ENCODE results near the gene ACOXL. TPM values are rescaled to one million over a fixed set of nuclear protein-coding genes. Genes with fewer than 3 reads are reported as not detected.

Gene ACOXL
- total and polyA plus RNA-seq, 9 of the 15 experiments (the other 6 are each of a cell fraction or from before 2014, with no cell fraction given), result 0.31 to 0.56 TPM; not detected in 7

DNA sequence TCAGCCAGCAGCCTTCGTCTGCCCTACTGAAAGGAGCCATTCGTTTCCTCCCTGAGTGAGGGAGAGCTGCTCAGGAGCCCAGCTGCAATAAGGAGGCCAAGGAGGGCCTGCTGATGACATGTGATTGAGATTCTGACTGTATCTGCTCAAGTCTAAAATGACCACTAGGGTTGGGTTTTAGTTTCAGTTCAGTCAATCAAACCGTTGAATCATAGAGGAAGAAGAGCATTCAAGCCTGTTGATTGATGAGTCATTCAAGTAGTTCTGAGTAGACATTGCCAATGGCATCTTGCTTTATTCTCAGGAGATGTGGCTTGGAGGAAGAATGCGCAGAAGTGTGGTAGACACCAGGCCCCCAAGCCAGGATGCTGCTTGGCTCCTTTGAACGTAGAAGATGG, 368.4 kb downstream of the ACOXL start (continued):
- TF ChIP-seq, protein P1, sequence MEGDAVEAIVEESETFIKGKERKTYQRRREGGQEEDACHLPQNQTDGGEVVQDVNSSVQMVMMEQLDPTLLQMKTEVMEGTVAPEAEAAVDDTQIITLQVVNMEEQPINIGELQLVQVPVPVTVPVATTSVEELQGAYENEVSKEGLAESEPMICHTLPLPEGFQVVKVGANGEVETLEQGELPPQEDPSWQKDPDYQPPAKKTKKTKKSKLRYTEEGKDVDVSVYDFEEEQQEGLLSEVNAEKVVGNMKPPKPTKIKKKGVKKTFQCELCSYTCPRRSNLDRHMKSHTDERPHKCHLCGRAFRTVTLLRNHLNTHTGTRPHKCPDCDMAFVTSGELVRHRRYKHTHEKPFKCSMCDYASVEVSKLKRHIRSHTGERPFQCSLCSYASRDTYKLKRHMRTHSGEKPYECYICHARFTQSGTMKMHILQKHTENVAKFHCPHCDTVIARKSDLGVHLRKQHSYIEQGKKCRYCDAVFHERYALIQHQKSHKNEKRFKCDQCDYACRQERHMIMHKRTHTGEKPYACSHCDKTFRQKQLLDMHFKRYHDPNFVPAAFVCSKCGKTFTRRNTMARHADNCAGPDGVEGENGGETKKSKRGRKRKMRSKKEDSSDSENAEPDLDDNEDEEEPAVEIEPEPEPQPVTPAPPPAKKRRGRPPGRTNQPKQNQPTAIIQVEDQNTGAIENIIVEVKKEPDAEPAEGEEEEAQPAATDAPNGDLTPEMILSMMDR (IDR thresholded peaks at IDR 0.05 in 2 of 3, conservative IDR thresholded peaks at IDR 0.05 in 1 of 3; ENCODE audit: insufficient read depth in 2 of 3, low read depth in 1 of 3, low read length in 3 of 3), result no peak
- TF ChIP-seq NRF1 (conservative IDR thresholded peaks at IDR 0.05 in 1 of 2, IDR thresholded peaks at IDR 0.05 in 1 of 2), result peak in 1 of 2 experiments; percentile 15; a peak in 1 of 4 replicates
- TF ChIP-seq, protein P2, sequence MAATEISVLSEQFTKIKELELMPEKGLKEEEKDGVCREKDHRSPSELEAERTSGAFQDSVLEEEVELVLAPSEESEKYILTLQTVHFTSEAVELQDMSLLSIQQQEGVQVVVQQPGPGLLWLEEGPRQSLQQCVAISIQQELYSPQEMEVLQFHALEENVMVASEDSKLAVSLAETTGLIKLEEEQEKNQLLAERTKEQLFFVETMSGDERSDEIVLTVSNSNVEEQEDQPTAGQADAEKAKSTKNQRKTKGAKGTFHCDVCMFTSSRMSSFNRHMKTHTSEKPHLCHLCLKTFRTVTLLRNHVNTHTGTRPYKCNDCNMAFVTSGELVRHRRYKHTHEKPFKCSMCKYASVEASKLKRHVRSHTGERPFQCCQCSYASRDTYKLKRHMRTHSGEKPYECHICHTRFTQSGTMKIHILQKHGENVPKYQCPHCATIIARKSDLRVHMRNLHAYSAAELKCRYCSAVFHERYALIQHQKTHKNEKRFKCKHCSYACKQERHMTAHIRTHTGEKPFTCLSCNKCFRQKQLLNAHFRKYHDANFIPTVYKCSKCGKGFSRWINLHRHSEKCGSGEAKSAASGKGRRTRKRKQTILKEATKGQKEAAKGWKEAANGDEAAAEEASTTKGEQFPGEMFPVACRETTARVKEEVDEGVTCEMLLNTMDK (IDR thresholded peaks at IDR 0.05; ENCODE audit: borderline replicate concordance, insufficient read depth, low read depth, low read length, poor library complexity, severe bottlenecking), result no peak
- no peak for TF ChIP-seq HIVEP1 (CRISPR knock-in tag; IDR thresholded peaks at IDR 0.05)
- TF ChIP-seq, protein P3, sequence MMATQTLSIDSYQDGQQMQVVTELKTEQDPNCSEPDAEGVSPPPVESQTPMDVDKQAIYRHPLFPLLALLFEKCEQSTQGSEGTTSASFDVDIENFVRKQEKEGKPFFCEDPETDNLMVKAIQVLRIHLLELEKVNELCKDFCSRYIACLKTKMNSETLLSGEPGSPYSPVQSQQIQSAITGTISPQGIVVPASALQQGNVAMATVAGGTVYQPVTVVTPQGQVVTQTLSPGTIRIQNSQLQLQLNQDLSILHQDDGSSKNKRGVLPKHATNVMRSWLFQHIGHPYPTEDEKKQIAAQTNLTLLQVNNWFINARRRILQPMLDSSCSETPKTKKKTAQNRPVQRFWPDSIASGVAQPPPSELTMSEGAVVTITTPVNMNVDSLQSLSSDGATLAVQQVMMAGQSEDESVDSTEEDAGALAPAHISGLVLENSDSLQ (IDR thresholded peaks at IDR 0.05), result peak; percentile 90
- TF ChIP-seq, protein P4, sequence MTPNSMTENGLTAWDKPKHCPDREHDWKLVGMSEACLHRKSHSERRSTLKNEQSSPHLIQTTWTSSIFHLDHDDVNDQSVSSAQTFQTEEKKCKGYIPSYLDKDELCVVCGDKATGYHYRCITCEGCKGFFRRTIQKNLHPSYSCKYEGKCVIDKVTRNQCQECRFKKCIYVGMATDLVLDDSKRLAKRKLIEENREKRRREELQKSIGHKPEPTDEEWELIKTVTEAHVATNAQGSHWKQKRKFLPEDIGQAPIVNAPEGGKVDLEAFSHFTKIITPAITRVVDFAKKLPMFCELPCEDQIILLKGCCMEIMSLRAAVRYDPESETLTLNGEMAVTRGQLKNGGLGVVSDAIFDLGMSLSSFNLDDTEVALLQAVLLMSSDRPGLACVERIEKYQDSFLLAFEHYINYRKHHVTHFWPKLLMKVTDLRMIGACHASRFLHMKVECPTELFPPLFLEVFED (CRISPR knock-in tag; conservative IDR thresholded peaks at IDR 0.05), result no peak
- TF ChIP-seq ZC3H4 (CRISPR knock-in tag; IDR thresholded peaks at IDR 0.05; ENCODE audit: borderline replicate concordance), result no peak
- no peak for TF ChIP-seq PURB (CRISPR knock-in tag; IDR thresholded peaks at IDR 0.05; ENCODE audit: low read depth)
- TF ChIP-seq SREBF2 (CRISPR knock-in tag; IDR thresholded peaks at IDR 0.05), result no peak
- no peak for TF ChIP-seq ZKSCAN8 (CRISPR knock-in tag; IDR thresholded peaks at IDR 0.05)
- TF ChIP-seq, protein P5, sequence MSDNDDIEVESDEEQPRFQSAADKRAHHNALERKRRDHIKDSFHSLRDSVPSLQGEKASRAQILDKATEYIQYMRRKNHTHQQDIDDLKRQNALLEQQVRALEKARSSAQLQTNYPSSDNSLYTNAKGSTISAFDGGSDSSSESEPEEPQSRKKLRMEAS (CRISPR knock-in tag; IDR thresholded peaks at IDR 0.05), result no peak
- TF ChIP-seq TSC22D4 (tag; IDR thresholded peaks at IDR 0.05), result no peak
- TF ChIP-seq, protein P6, sequence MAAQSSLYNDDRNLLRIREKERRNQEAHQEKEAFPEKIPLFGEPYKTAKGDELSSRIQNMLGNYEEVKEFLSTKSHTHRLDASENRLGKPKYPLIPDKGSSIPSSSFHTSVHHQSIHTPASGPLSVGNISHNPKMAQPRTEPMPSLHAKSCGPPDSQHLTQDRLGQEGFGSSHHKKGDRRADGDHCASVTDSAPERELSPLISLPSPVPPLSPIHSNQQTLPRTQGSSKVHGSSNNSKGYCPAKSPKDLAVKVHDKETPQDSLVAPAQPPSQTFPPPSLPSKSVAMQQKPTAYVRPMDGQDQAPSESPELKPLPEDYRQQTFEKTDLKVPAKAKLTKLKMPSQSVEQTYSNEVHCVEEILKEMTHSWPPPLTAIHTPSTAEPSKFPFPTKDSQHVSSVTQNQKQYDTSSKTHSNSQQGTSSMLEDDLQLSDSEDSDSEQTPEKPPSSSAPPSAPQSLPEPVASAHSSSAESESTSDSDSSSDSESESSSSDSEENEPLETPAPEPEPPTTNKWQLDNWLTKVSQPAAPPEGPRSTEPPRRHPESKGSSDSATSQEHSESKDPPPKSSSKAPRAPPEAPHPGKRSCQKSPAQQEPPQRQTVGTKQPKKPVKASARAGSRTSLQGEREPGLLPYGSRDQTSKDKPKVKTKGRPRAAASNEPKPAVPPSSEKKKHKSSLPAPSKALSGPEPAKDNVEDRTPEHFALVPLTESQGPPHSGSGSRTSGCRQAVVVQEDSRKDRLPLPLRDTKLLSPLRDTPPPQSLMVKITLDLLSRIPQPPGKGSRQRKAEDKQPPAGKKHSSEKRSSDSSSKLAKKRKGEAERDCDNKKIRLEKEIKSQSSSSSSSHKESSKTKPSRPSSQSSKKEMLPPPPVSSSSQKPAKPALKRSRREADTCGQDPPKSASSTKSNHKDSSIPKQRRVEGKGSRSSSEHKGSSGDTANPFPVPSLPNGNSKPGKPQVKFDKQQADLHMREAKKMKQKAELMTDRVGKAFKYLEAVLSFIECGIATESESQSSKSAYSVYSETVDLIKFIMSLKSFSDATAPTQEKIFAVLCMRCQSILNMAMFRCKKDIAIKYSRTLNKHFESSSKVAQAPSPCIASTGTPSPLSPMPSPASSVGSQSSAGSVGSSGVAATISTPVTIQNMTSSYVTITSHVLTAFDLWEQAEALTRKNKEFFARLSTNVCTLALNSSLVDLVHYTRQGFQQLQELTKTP (IDR thresholded peaks at IDR 0.05; ENCODE audit: low read depth in 1 of 2, partially characterized antibody in 2 of 2), result no peak
- no peak for TF ChIP-seq TRIM28 (IDR thresholded peaks at IDR 0.05)
- TF ChIP-seq, protein P7, sequence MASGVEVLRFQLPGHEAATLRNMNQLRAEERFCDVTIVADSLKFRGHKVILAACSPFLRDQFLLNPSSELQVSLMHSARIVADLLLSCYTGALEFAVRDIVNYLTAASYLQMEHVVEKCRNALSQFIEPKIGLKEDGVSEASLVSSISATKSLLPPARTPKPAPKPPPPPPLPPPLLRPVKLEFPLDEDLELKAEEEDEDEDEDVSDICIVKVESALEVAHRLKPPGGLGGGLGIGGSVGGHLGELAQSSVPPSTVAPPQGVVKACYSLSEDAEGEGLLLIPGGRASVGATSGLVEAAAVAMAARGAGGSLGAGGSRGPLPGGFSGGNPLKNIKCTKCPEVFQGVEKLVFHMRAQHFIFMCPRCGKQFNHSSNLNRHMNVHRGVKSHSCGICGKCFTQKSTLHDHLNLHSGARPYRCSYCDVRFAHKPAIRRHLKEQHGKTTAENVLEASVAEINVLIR (CRISPR knock-in tag; IDR thresholded peaks at IDR 0.05), result no peak

Data from K562 (cell line).